Suprapubic skin (tissue), 4 donors: Measurements from ENCODE around the gene LRIT1. TPM values are rescaled to one million over a fixed set of nuclear protein-coding genes. Genes with fewer than 3 reads are reported as not detected.

Experiments
- DNase-seq, 2 donors: peaks; one replicate each; pipeline ENCODE4 v3.0.0-alpha.2; 2019; ENCODE audit warnings: low spot score in 2 of 2
- H3K27ac ChIP-seq: fragments of 200-600 bp; sonication (generic); one replicate; pipeline ENCODE4 v1.5.1; 2019
- H3K27me3 ChIP-seq: fragments of 200-600 bp; sonication (generic); one replicate; pipeline ENCODE4 v1.5.1; 2019
- H3K36me3 ChIP-seq: fragments of 200-600 bp; sonication (generic); one replicate; pipeline ENCODE4 v1.5.1; 2019
- H3K4me1 ChIP-seq: fragments of 200-600 bp; sonication (generic); one replicate; pipeline ENCODE4 v1.5.1; 2019
- H3K4me3 ChIP-seq: fragments of 200-600 bp; sonication (generic); one replicate; pipeline ENCODE4 v1.5.1; 2019; ENCODE audit warnings: mild to moderate bottlenecking
- H3K9me3 ChIP-seq: fragments of 200-600 bp; sonication (generic); one replicate; pipeline ENCODE4 v1.5.1; 2019
- EP300 ChIP-seq: sonication (generic); formaldehyde crosslinking; IDR thresholded peaks from one replicate; pipeline ENCODE4 v1.6.1; 2017; ENCODE audit warnings: antibody characterized with exemption
- POLR2A ChIP-seq, 2 donors: fragments of 450-650 bp; IDR thresholded peaks; one replicate each; pipeline ENCODE4 v1.6.1; 2017; ENCODE audit warnings: antibody characterized with exemption in 2 of 2, mild to moderate bottlenecking in 2 of 2, moderate library complexity in 2 of 2
- POLR2AphosphoS5 ChIP-seq, 3 donors: sonication (generic); formaldehyde crosslinking; IDR thresholded peaks; one replicate each; pipeline ENCODE4 v1.6.1; 2017; ENCODE audit warnings: antibody characterized with exemption in 3 of 3
- WGBS: methylation state at CpG from one replicate; pipeline ENCODE4 v1.1.5; 2018; 5-methylcytosine and 5-hydroxymethylcytosine counted together
- total RNA-seq, 4 donors: library from RNA; depleted of rRNA; stranded (reverse); fragments of >200 nt; gene quantifications; one replicate each; pipeline ENCODE4 v1.1.0, GENCODE V29; 2016
- TF ChIP-seq, protein P1 (sequence below), 2 donors: fragments of 200-600 bp in 1 of 2; fragments of 450-650 bp in 1 of 2; sonication (generic) in 1 of 2; IDR thresholded peaks; one replicate each; pipeline ENCODE4 v1.5.1; 2016 to 2019; ENCODE audit warnings: antibody characterized with exemption in 2 of 2, mild to moderate bottlenecking in 1 of 2, moderate library complexity in 1 of 2

The LRIT1 gene
- total RNA-seq, 4 donors from 2014 or later, result not detected

DNA sequence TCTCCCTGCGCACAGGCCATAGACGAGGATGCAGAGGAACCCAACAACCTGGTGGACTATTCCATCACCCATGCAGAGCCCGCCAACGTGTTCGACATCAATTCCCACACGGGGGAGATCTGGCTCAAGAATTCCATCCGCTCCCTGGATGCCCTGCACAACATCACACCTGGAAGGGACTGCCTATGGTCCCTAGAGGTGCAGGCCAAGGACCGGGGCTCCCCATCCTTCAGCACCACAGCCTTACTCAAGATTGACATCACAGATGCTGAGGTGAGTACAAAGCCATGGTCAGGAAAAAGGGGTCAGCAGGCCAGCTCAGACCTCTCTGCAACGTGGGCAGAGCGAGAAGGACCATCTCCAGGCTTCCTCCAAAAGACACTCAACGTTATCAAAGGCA, 28.3 kb downstream of the LRIT1 start:
- WGBS, result 87% methylated on average over 3 of the region's 11 CpGs
- no peaks in the 10 kb centered on the region for H3K4me1 ChIP-seq
- no peak overlapping the region for H3K27ac ChIP-seq
- no peaks in the 10 kb centered on the region for H3K9me3 ChIP-seq
- peak in 1 of 2 donors; percentile 58 for DNase-seq
- peaks cover 4% of the 10 kb centered on the region for H3K36me3 ChIP-seq
- TF ChIP-seq EP300 (no peak), POLR2AphosphoS5 (IDR thresholded peaks at IDR 0.05) (no peak), POLR2A (IDR thresholded peaks at IDR 0.05) (no peak)
- TF ChIP-seq, protein P1, sequence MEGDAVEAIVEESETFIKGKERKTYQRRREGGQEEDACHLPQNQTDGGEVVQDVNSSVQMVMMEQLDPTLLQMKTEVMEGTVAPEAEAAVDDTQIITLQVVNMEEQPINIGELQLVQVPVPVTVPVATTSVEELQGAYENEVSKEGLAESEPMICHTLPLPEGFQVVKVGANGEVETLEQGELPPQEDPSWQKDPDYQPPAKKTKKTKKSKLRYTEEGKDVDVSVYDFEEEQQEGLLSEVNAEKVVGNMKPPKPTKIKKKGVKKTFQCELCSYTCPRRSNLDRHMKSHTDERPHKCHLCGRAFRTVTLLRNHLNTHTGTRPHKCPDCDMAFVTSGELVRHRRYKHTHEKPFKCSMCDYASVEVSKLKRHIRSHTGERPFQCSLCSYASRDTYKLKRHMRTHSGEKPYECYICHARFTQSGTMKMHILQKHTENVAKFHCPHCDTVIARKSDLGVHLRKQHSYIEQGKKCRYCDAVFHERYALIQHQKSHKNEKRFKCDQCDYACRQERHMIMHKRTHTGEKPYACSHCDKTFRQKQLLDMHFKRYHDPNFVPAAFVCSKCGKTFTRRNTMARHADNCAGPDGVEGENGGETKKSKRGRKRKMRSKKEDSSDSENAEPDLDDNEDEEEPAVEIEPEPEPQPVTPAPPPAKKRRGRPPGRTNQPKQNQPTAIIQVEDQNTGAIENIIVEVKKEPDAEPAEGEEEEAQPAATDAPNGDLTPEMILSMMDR (IDR thresholded peaks at IDR 0.05), result no peak
- no peak overlapping the region for H3K4me3 ChIP-seq
- peaks cover 5% of the 10 kb centered on the region for H3K27me3 ChIP-seq

DNA sequence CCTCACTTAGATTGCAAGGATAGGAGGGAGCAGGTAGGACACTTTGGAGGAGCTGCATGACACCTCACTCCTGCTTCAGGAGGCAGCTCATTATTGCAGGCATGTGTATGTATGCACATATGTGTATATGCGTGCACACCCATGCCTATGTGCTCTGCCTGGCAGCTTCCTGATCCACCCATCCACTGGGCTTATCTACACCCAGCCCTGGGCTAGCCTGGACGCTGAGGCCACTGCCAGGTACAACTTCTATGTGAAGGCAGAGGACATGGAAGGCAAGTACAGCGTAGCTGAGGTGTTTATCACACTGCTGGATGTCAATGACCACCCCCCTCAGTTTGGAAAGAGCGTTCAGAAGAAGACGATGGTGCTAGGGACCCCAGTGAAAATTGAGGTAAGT, 29.3 kb downstream of the LRIT1 start:
- WGBS, result 81% methylated on average over 4 of the region's 5 CpGs
- TF ChIP-seq EP300 (no peak), POLR2A (IDR thresholded peaks at IDR 0.05) (no peak), POLR2AphosphoS5 (IDR thresholded peaks at IDR 0.05) (no peak)
- TF ChIP-seq, protein P1 (IDR thresholded peaks at IDR 0.05), result no peak

DNA sequence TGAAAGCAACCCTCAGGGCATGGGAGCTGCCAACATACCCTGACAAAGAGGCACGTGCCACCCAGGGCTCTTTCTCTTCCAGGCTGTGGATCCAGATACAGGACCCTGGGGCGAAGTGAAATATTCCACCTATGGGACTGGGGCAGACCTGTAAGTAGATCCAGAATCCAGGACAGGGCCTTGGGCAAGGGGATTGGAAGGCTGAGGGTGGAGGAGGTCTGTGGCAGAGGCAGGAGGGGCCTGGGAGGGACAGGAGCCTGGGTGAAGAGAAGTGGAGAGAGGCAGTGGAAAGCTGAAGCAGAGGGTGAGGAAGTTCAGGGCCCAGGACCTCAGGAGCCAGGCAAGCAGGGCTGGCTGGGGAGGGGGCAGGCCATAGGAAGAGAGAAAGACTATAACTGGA, 29.8 kb downstream of the LRIT1 start:
- Histone ChIP-seq H3K27ac (no peak overlapping the region), H3K9me3 (no peaks in the 10 kb centered on the region), H3K4me1 (no peaks in the 10 kb centered on the region), H3K27me3 (peaks cover 5% of the 10 kb centered on the region), H3K4me3 (no peak overlapping the region), H3K36me3 (peaks cover 4% of the 10 kb centered on the region)
- TF ChIP-seq EP300, result no peak
- TF ChIP-seq POLR2AphosphoS5 (IDR thresholded peaks at IDR 0.05), result no peak
- TF ChIP-seq POLR2A (IDR thresholded peaks at IDR 0.05), result no peak
- TF ChIP-seq, protein P1 (IDR thresholded peaks at IDR 0.05), result no peak
- 62% methylated on average over 2 of the region's 2 CpGs for WGBS
- DNase-seq, result peak in 1 of 2 donors; percentile 35

More for the DNA sequence above, 29.3 kb downstream of the LRIT1 start:
- Histone ChIP-seq H3K36me3 (peaks cover 4% of the 10 kb centered on the region), H3K27ac (no peak overlapping the region), H3K4me3 (no peak overlapping the region), H3K27me3 (peaks cover 5% of the 10 kb centered on the region), H3K4me1 (no peaks in the 10 kb centered on the region), H3K9me3 (no peaks in the 10 kb centered on the region)
- DNase-seq, result peak in 1 of 2 donors; percentile 59

DNA sequence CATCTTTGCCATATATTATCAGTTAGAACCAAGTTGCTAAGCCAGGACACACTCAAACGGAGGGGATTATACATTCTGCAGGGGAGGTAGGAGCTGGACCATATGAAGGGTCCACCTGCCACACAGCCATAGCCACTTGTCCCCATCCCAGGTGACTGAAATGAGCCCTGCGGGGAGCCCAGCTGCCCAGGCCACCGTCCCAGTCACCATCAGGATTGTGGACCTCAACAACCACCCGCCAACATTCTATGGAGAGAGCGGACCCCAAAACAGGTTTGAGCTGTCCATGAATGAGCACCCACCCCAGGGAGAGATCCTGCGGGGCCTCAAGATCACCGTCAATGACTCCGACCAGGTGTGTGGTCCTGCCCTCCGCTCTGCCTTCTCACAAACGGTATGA, 33.3 kb downstream of the LRIT1 start:
- 88% methylated on average over 7 of the region's 10 CpGs for WGBS
- TF ChIP-seq, protein P1 (IDR thresholded peaks at IDR 0.05), result no peak
- no peak for TF ChIP-seq POLR2AphosphoS5 (IDR thresholded peaks at IDR 0.05)
- no peak for TF ChIP-seq POLR2A (IDR thresholded peaks at IDR 0.05)
- TF ChIP-seq EP300, result no peak

DNA sequence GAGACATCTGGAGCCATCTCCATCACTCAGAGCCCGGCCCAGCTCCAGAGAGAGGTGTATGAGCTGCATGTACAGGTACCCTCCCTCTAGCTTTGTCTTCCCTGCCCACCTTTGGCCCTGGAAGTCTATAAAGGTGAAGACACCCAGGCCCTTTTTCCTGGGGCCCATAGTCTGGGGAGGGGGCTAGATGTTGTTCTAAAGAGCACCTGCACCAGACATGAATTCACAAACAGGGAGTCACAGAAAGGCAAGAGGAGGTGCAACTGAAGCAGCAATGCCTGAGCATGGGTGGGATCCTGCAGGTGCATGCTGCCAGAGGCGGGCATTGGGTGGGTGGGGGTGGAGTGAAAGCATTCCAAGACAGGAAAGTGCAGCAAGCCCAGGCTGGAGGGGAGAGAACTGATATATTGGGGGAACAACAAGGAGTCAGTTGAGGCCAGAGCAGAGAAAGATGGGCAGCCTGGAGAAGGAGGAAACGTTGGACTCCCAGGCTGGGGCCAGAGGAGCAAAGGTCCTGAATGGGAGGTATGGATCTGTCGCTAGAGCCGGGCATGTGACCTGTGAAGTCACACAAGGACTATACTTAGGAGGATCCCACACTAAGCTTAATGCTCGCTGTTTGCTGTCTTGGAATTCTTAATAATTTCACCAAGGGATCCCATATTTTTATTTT, 35.4 kb downstream of the LRIT1 start:
- DNase-seq, result peak in 1 of 2 donors; percentile 72
- 72% methylated on average over 6 of the region's 6 CpGs for WGBS
- peaks cover 5% of the 10 kb centered on the region for H3K27me3 ChIP-seq
- no peaks in the 10 kb centered on the region for H3K4me1 ChIP-seq
- no peaks in the 10 kb centered on the region for H3K9me3 ChIP-seq
- H3K4me3 ChIP-seq, result no peak overlapping the region
- TF ChIP-seq POLR2AphosphoS5 (IDR thresholded peaks at IDR 0.05) (no peak), POLR2A (IDR thresholded peaks at IDR 0.05) (no peak), EP300 (no peak)
- TF ChIP-seq, protein P1 (IDR thresholded peaks at IDR 0.05), result no peak
- H3K36me3 ChIP-seq, result no peaks in the 10 kb centered on the region
- no peak overlapping the region for H3K27ac ChIP-seq

More for the DNA sequence above, 33.3 kb downstream of the LRIT1 start:
- DNase-seq, result no peak
- Histone ChIP-seq H3K27ac (no peak overlapping the region), H3K4me1 (no peaks in the 10 kb centered on the region), H3K27me3 (peaks cover 10% of the 10 kb centered on the region), H3K9me3 (no peaks in the 10 kb centered on the region), H3K36me3 (no peaks in the 10 kb centered on the region), H3K4me3 (no peak overlapping the region)
